H9 (cell line): ENCODE measurements around the gene DHH. TPM values are rescaled to one million over a fixed set of nuclear protein-coding genes. Genes with fewer than 3 reads are reported as not detected.

ENCODE experiments used
- DNase-seq: peaks from one replicate; pipeline ENCODE4 v3.0.0-alpha.2; 2017
- H2AFZ ChIP-seq: one replicate; pipeline ENCODE4 v1.6.1; 2013; ENCODE audit warnings: mild to moderate bottlenecking, low read length, control low read depth, moderate library complexity
- H2AK5ac ChIP-seq: 2 replicates; pipeline ENCODE4 v1.6.1; 2013; ENCODE audit warnings: low read length, control low read depth, mixed read lengths; ENCODE audit not compliant: insufficient read length
- H2BK120ac ChIP-seq: one replicate; pipeline ENCODE4 v1.6.1; 2013; ENCODE audit warnings: low read depth, mild to moderate bottlenecking, low read length, control low read depth, inconsistent platforms; ENCODE audit not compliant: poor library complexity, severe bottlenecking
- H2BK12ac ChIP-seq: 2 replicates; pipeline ENCODE4 v1.6.1; 2013; ENCODE audit warnings: low read length, control low read depth, mixed read lengths, low read depth; ENCODE audit not compliant: insufficient read length
- H2BK15ac ChIP-seq: 2 replicates; pipeline ENCODE4 v1.6.1; 2013; ENCODE audit warnings: low read depth, low read length, control low read depth
- H2BK20ac ChIP-seq: one replicate; pipeline ENCODE4 v1.6.1; 2013; ENCODE audit warnings: low read depth, mild to moderate bottlenecking, low read length, control low read depth, inconsistent platforms; ENCODE audit not compliant: poor library complexity, severe bottlenecking
- H2BK5ac ChIP-seq: 2 replicates; pipeline ENCODE4 v1.6.1; 2013; ENCODE audit warnings: low read length, control low read depth, mixed read lengths; ENCODE audit not compliant: insufficient read length
- H3K14ac ChIP-seq: 2 replicates; pipeline ENCODE4 v1.6.1; 2013; ENCODE audit warnings: low read length, control low read depth; ENCODE audit not compliant: insufficient read depth
- H3K18ac ChIP-seq: 2 replicates; pipeline ENCODE4 v1.6.1; 2013; ENCODE audit warnings: low read depth, mild to moderate bottlenecking, mixed read lengths, low read length, control low read depth; ENCODE audit not compliant: insufficient read length
- H3K23ac ChIP-seq: 2 replicates; pipeline ENCODE4 v1.6.1; 2013; ENCODE audit warnings: low read length, control low read depth, mixed read lengths, low read depth; ENCODE audit not compliant: insufficient read length
- H3K23me2 ChIP-seq: 2 replicates; pipeline ENCODE4 v1.6.1; 2013; ENCODE audit warnings: low read depth, mild to moderate bottlenecking, mixed read lengths, low read length, control low read depth; ENCODE audit not compliant: insufficient read length, poor library complexity, severe bottlenecking
- H3K27ac ChIP-seq: 2 replicates; pipeline ENCODE4 v1.5.1; 2013; ENCODE audit warnings: low read length, control low read depth, mixed read lengths, low read depth; ENCODE audit not compliant: insufficient read length
- H3K27me3 ChIP-seq: 2 replicates; pipeline ENCODE4 v1.6.1; 2013; ENCODE audit warnings: low read length, control low read depth, inconsistent platforms; ENCODE audit not compliant: insufficient read depth
- H3K4ac ChIP-seq: 2 replicates; pipeline ENCODE4 v1.6.1; 2013; ENCODE audit warnings: low read depth, mild to moderate bottlenecking, control low read depth, inconsistent platforms, low read length, moderate library complexity
- H3K4me1 ChIP-seq: 2 replicates; pipeline ENCODE4 v1.6.1; 2013; ENCODE audit warnings: low read length, control low read depth, inconsistent platforms; ENCODE audit not compliant: insufficient read depth
- H3K4me2 ChIP-seq: 2 replicates; pipeline ENCODE4 v1.6.1; 2013; ENCODE audit warnings: low read length, control low read depth, mixed read lengths; ENCODE audit not compliant: insufficient read length, insufficient read depth
- H3K56ac ChIP-seq: 2 replicates; pipeline ENCODE4 v1.6.1; 2013; ENCODE audit warnings: low read depth, mild to moderate bottlenecking, mixed read lengths, low read length, control low read depth; ENCODE audit not compliant: insufficient read length
- H3K79me1 ChIP-seq: 2 replicates; pipeline ENCODE4 v1.6.1; 2013; ENCODE audit warnings: low read depth, mild to moderate bottlenecking, moderate library complexity, low read length, control low read depth, inconsistent platforms; ENCODE audit not compliant: insufficient read depth, poor library complexity, severe bottlenecking
- H3K79me2 ChIP-seq: 2 replicates; pipeline ENCODE4 v1.6.1; 2013; ENCODE audit warnings: low read length, control low read depth, inconsistent platforms; ENCODE audit not compliant: insufficient read depth
- H3K9ac ChIP-seq: 2 replicates; pipeline ENCODE4 v1.6.1; 2013; ENCODE audit warnings: low read length, control low read depth, mixed read lengths; ENCODE audit not compliant: insufficient read length; ENCODE audit errors: extremely low read depth
- H3K9me3 ChIP-seq: one replicate; pipeline ENCODE4 v1.6.1; 2013; ENCODE audit warnings: low read depth, low read length, inconsistent platforms; ENCODE audit not compliant: control insufficient read depth
- H3T11ph ChIP-seq: one replicate; pipeline ENCODE4 v1.6.1; 2013; ENCODE audit warnings: mild to moderate bottlenecking, low read length, control low read depth, inconsistent platforms
- H4K20me1 ChIP-seq: one replicate; pipeline ENCODE4 v1.6.1; 2013; ENCODE audit not compliant: control insufficient read depth, insufficient read length, insufficient read depth
- H4K5ac ChIP-seq: 2 replicates; pipeline ENCODE4 v1.6.1; 2013; ENCODE audit warnings: low read depth, mild to moderate bottlenecking, mixed read lengths, low read length, control low read depth; ENCODE audit not compliant: insufficient read length
- H4K8ac ChIP-seq: replicated peaks from 2 replicates; pipeline ENCODE4 v1.6.1; 2013; ENCODE audit warnings: low read length, control low read depth, mixed read lengths, low read depth; ENCODE audit not compliant: insufficient read length
- H4K91ac ChIP-seq: 2 replicates; pipeline ENCODE4 v1.6.1; 2013; ENCODE audit warnings: low read depth, mild to moderate bottlenecking, moderate library complexity, mixed read lengths, low read length, control low read depth; ENCODE audit not compliant: insufficient read length
- H3K27ac Mint-ChIP-seq, 3 experiments: 2 replicates in 2 of 3; 3 replicates in 1 of 3; pipeline ENCODE4 v1.8.0; 2020 to 2021; ENCODE audit warnings: mixed read lengths in 3 of 3, mild to moderate bottlenecking in 1 of 3, moderate library complexity in 1 of 3
- H3K27me3 Mint-ChIP-seq: 2 replicates; pipeline ENCODE4 v1.8.0; 2021; ENCODE audit warnings: low read depth, mild to moderate bottlenecking, moderate library complexity, mixed read lengths
- H3K36me3 Mint-ChIP-seq, 3 experiments: 2 replicates in 2 of 3; 3 replicates in 1 of 3; pipeline ENCODE4 v1.8.0; 2020 to 2021; ENCODE audit warnings: low read depth in 3 of 3, mixed read lengths in 3 of 3; ENCODE audit not compliant: insufficient read depth in 1 of 3
- H3K4me1 Mint-ChIP-seq, 2 experiments: 2 replicates each; pipeline ENCODE4 v1.8.0; 2020; ENCODE audit warnings: mixed read lengths in 2 of 2
- H3K4me3 Mint-ChIP-seq, 2 experiments: 2 replicates in 1 of 2; 3 replicates in 1 of 2; pipeline ENCODE4 v1.8.0; 2020 to 2021; ENCODE audit warnings: mild to moderate bottlenecking in 2 of 2, mixed read lengths in 2 of 2, moderate library complexity in 1 of 2
- H3K9me3 Mint-ChIP-seq, 2 experiments: 2 replicates in 1 of 2; 3 replicates in 1 of 2; pipeline ENCODE4 v1.8.0; 2020; ENCODE audit warnings: mild to moderate bottlenecking in 2 of 2, mixed read lengths in 2 of 2, moderate library complexity in 1 of 2
- CTCF ChIP-seq: fragments of 200-600 bp; sonication (generic); conservative IDR thresholded peaks from 3 replicates; pipeline ENCODE4 v1.8.0; 2021; ENCODE audit warnings: antibody characterized with exemption, mild to moderate bottlenecking
- WGBS: extraction: QIAGEN DNeasy Blood & Tissue Kit; methylation state at CpG from one replicate; pipeline ENCODE4 v1.1.7; 2013; ENCODE audit warnings: missing lambda C conversion rate, low lambda C conversion rate, mixed read lengths; ENCODE audit not compliant: insufficient read length; ENCODE audit errors: extremely low coverage; 5-methylcytosine and 5-hydroxymethylcytosine counted together
- total RNA-seq: library from RNA; stranded (reverse); gene quantifications from 2 replicates; pipeline ENCODE4 v1.2.1, GENCODE V29; 2021

DHH gene
- total RNA-seq, 1 experiment from 2014 or later, result 0.20 TPM

DNA sequence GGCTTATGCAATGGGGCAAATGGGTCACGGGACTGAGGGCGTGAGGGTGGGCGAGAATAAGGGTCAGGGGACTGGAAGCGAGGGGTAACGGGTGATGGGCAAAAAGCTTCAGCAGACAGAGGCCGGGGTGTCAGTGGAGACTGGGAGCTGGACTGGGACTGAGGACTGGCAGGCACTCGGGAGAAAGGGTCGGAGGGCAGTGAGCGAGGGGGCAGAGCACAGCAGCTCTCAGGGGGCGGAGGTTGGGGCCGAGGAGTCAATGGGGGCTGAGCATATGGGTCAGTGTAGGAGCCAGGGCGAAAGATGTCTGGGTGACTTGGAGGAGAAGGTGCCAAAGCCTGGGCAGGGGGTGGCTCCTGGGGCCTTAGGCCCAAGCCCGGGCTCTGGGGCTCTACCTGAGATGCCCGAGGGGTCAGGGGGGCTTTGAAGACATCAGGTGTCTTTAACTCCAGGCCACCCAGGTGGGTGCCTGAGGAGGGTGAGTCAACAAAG, 54.2 kb downstream of the DHH start:
- no peak overlapping the region for H2BK20ac ChIP-seq
- no peak overlapping the region for H3K27ac Mint-ChIP-seq
- H2AK5ac ChIP-seq, result no peak overlapping the region
- H3K4me3 Mint-ChIP-seq, result no peak overlapping the region
- peaks cover 51 to 98% (median 89%) of the 10 kb centered on the region in 3 experiments for H3K36me3 Mint-ChIP-seq
- H3K14ac ChIP-seq, result no peak overlapping the region
- H3K79me2 ChIP-seq, result no peaks in the 10 kb centered on the region
- H2BK120ac ChIP-seq, result no peak overlapping the region
- no peak overlapping the region for H3K4me2 ChIP-seq
- no peak for DNase-seq
- H2BK12ac ChIP-seq, result no peak overlapping the region
- no peaks in the 10 kb centered on the region for H3K23me2 ChIP-seq
- H2AFZ ChIP-seq, result no peak overlapping the region
- H3T11ph ChIP-seq, result no peak overlapping the region
- no peaks in the 10 kb centered on the region for H3K9me3 Mint-ChIP-seq
- H3K79me1 ChIP-seq, result no peaks in the 10 kb centered on the region
- no peaks in the 10 kb centered on the region for H4K20me1 ChIP-seq
- H3K27me3 ChIP-seq, result no peaks in the 10 kb centered on the region
- H3K4me1 Mint-ChIP-seq, result no peaks in the 10 kb centered on the region
- no peak for TF ChIP-seq CTCF
- H2BK5ac ChIP-seq, result no peak overlapping the region
- no peak overlapping the region for H4K8ac ChIP-seq
- H3K9ac ChIP-seq, result no peak overlapping the region
- H3K27ac ChIP-seq, result no peak overlapping the region
- no peak overlapping the region for H3K4ac ChIP-seq
- no CpG with 5 or more reads among the region's 14 CpGs for WGBS
- no peak overlapping the region for H3K23ac ChIP-seq
- H3K27me3 Mint-ChIP-seq, result no peaks in the 10 kb centered on the region
- H3K18ac ChIP-seq, result no peak overlapping the region
- no peak overlapping the region for H4K91ac ChIP-seq
- no peak overlapping the region for H4K5ac ChIP-seq
- H3K4me1 ChIP-seq, result no peaks in the 10 kb centered on the region
- H3K9me3 ChIP-seq, result no peaks in the 10 kb centered on the region
- no peak overlapping the region for H3K56ac ChIP-seq
- H2BK15ac ChIP-seq, result no peak overlapping the region
